K562 (cell line): ENCODE data around the gene RPP25. TPM values are rescaled to one million over a fixed set of nuclear protein-coding genes. Genes with fewer than 3 reads are reported as not detected.

ENCODE experiments used
- CBX8 ChIP-seq: fragments of 200-600 bp; sonication (generic); IDR thresholded peaks from 2 replicates; pipeline ENCODE4 v1.6.1; 2012; ENCODE audit warnings: borderline replicate concordance, mixed run types, low read depth, mild to moderate bottlenecking, moderate library complexity, mixed read lengths, low read length, control low read depth, inconsistent platforms; ENCODE audit not compliant: poor library complexity, severe bottlenecking; ENCODE audit errors: extremely low read depth
- DMBX1 ChIP-seq: fragments of 250-450 bp; sonication (Bioruptor Pico); IDR thresholded peaks from 2 replicates; pipeline ENCODE4 v1.8.0; 2022; ENCODE audit warnings: inconsistent platforms, mild to moderate bottlenecking, moderate library complexity, borderline replicate concordance
- DNMT1 ChIP-seq: fragments of 450-650 bp; IDR thresholded peaks from 2 replicates; pipeline ENCODE4 v1.6.1; 2016; ENCODE audit warnings: antibody characterized with exemption, mild to moderate bottlenecking
- FOXK2 ChIP-seq, 2 experiments: fragments of 450-650 bp; IDR thresholded peaks in 1 of 2; conservative IDR thresholded peaks in 1 of 2; 2 replicates each; pipeline ENCODE4 v1.6.1; 2016; ENCODE audit warnings: low read depth in 2 of 2, mild to moderate bottlenecking in 1 of 2
- GTF2E2 ChIP-seq: fragments of 200-800 bp; sonication (Bioruptor generic); IDR thresholded peaks from 2 replicates; pipeline ENCODE4 v1.6.1; 2016; ENCODE audit warnings: missing genetic modification characterization, missing compliant biosample characterization
- KDM1A ChIP-seq, 2 experiments: fragments of 450-650 bp; IDR thresholded peaks; 2 replicates each; pipeline ENCODE4 v1.6.1; 2016; ENCODE audit warnings: mild to moderate bottlenecking in 2 of 2
- LEF1 ChIP-seq: fragments of 450-650 bp; IDR thresholded peaks from 2 replicates; pipeline ENCODE4 v1.6.1; 2016; ENCODE audit warnings: mild to moderate bottlenecking
- MAZ ChIP-seq, 2 experiments: fragments of 450-650 bp in 1 of 2; sonication (generic) in 1 of 2; formaldehyde crosslinking; IDR thresholded peaks in 1 of 2; conservative IDR thresholded peaks in 1 of 2; 2 replicates each; pipeline versions ENCODE4 v1.4.0 to v1.5.0; 2020; ENCODE audit warnings: mild to moderate bottlenecking in 1 of 2, missing genetic modification reagents in 1 of 2
- MTA3 ChIP-seq: fragments of 450-650 bp; formaldehyde crosslinking; IDR thresholded peaks from 2 replicates; pipeline ENCODE4 v1.6.1; 2017; ENCODE audit warnings: mild to moderate bottlenecking, borderline replicate concordance
- NFRKB ChIP-seq: fragments of 450-650 bp; IDR thresholded peaks from 2 replicates; pipeline ENCODE4 v1.6.1; 2016; ENCODE audit warnings: low read depth
- TCF3 ChIP-seq: sonication (generic); formaldehyde crosslinking; IDR thresholded peaks from 2 replicates; pipeline ENCODE4 v1.4.0; 2020; ENCODE audit warnings: mild to moderate bottlenecking, missing genetic modification reagents
- ZBTB11 ChIP-seq, 3 experiments: fragments of 200-800 bp in 1 of 3; fragments of 250-450 bp in 1 of 3; fragments of 450-650 bp in 1 of 3; sonication (Bioruptor Pico) in 1 of 3; sonication (Bioruptor generic) in 1 of 3; formaldehyde crosslinking in 1 of 3; IDR thresholded peaks; 2 replicates each; pipeline versions ENCODE4 v1.6.1 to v1.8.0; 2016 to 2022; ENCODE audit warnings: mild to moderate bottlenecking in 2 of 3, missing genetic modification characterization in 2 of 3, missing compliant biosample characterization in 1 of 3, moderate library complexity in 1 of 3
- ZNF134 ChIP-seq: fragments of 250-450 bp; sonication (Bioruptor Pico); conservative IDR thresholded peaks from 2 replicates; pipeline ENCODE4 v1.4.0; 2020
- ZNF277 ChIP-seq: fragments of 250-450 bp; sonication (Bioruptor Pico); IDR thresholded peaks from 2 replicates; pipeline ENCODE4 v1.8.0; 2022; ENCODE audit warnings: inconsistent platforms, mild to moderate bottlenecking, moderate library complexity, borderline replicate concordance
- ZNF589 ChIP-seq: fragments of 200-800 bp; sonication (Bioruptor generic); IDR thresholded peaks from 2 replicates; pipeline ENCODE4 v1.6.1; 2016; ENCODE audit warnings: low read depth, missing genetic modification characterization, missing compliant biosample characterization
- ZNF609 ChIP-seq: sonication (generic); formaldehyde crosslinking; IDR thresholded peaks from 2 replicates; pipeline ENCODE4 v1.8.1; 2023; ENCODE audit warnings: missing genetic modification reagents, mild to moderate bottlenecking, borderline replicate concordance
- polyA plus RNA-seq, 8 experiments: library from polyadenylated mRNA; depleted of rRNA in 4 of 8; stranded (reverse) in 5 of 8; unstranded in 3 of 8; fragments of >200 nt; fragmentation: Nextera tagmentation in 2 of 8; fragmentation: Illumina TruSeq in 1 of 8; extraction: Ambion mirVana in 2 of 8; extraction: Trizol in 1 of 8; gene quantifications; 2 replicates each; pipeline versions ENCODE4 v1.2.1 to v1.2.3, GENCODE V29; 2011 to 2014; ENCODE audit warnings: inconsistent platforms in 1 of 8, missing spikeins in 1 of 8
- total RNA-seq, 7 experiments: library from RNA; depleted of rRNA in 6 of 7; stranded (reverse); fragments of >200 nt in 6 of 7; fragmentation: Illumina TruSeq in 2 of 7; extraction: Trizol in 2 of 7; gene quantifications; 2 replicates each; pipeline versions ENCODE4 v1.2.1 to v1.2.3, GENCODE V29; 2011 to 2021; ENCODE audit warnings: low replicate concordance in 1 of 7

Gene RPP25
- total and polyA plus RNA-seq, 9 of the 15 experiments (the other 6 are each of a cell fraction or from before 2014, with no cell fraction given) = 1.1 to 12.3 (median 5.6) TPM

- no peak for TF ChIP-seq NFRKB
- TF ChIP-seq DNMT1 = no peak
- peak; percentile 64; the same call in 1 of the 2 replicates for TF ChIP-seq MTA3
- TF ChIP-seq MAZ (CRISPR knock-in tag; conservative IDR thresholded peaks at IDR 0.05 in 1 of 2, IDR thresholded peaks at IDR 0.05 in 1 of 2) = peak in 1 of 2 experiments; percentile 96; a peak in 2 of 4 replicates
- 0 out of 2 replicates have a peak, but pooled peaks have one; percentile 34 for TF ChIP-seq GTF2E2 (tag)
- no peak for TF ChIP-seq ZNF134 (CRISPR knock-in tag)
- TF ChIP-seq TCF3 (CRISPR knock-in tag) = peak; percentile 53
- no peak for TF ChIP-seq CBX8
- peak in 1 of 2 experiments; percentile 39; a peak in 1 of 4 replicates for TF ChIP-seq KDM1A (IDR thresholded peaks at IDR 0.05)
- TF ChIP-seq ZBTB11 (CRISPR knock-in tag; IDR thresholded peaks at IDR 0.05) = no peak
- TF ChIP-seq ZNF277 (CRISPR knock-in tag) = no peak
- peak; percentile 96 for TF ChIP-seq ZNF609 (CRISPR knock-in tag)
- TF ChIP-seq ZNF589 = peak; percentile 52; the same call in 1 of the 2 replicates
- TF ChIP-seq DMBX1 (CRISPR knock-in tag) = peak; percentile 72
- no peak for TF ChIP-seq FOXK2 (conservative IDR thresholded peaks at IDR 0.05 in 1 of 2, IDR thresholded peaks at IDR 0.05 in 1 of 2; ENCODE audit: low read depth in 2 of 2)
- TF ChIP-seq LEF1 = peak; percentile 17; the same call in 1 of the 2 replicates
Observed at GRCh38 chr15:74955796-74956647, 550 bp downstream of the RPP25 start (continued).
